DMS114 treated with DMSO at 0.1 percent for 48 hours (cell line): ENCODE data around the gene ADAMTSL1.

ENCODE experiments used
- DNase-seq: peaks from one replicate; lab custom pipeline; 2025; ENCODE audit not compliant: unreplicated experiment; lab: John Stamatoyannopoulos, UW

The ADAMTSL1 gene

DNA sequence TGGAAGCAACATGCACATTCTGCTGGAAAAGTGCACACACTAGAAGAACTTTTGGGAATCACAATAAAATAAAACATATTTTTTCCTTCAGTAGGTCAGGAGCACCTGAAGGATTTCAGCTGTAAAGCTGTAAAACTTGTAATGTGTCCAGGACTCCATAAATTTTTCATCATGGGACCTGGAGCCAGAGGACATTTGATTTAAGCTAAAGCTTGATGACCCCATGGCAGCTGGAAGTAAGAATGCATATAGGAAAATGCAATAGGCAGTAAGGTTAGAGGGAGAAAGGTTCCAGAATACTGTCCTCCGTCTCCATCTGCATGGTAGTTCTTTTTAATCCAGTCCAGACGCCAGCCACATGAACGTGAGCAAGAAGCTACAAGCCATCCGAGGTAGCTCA is 166.0 kb downstream of the ADAMTSL1 start:
- no peak for DNase-seq

DNA sequence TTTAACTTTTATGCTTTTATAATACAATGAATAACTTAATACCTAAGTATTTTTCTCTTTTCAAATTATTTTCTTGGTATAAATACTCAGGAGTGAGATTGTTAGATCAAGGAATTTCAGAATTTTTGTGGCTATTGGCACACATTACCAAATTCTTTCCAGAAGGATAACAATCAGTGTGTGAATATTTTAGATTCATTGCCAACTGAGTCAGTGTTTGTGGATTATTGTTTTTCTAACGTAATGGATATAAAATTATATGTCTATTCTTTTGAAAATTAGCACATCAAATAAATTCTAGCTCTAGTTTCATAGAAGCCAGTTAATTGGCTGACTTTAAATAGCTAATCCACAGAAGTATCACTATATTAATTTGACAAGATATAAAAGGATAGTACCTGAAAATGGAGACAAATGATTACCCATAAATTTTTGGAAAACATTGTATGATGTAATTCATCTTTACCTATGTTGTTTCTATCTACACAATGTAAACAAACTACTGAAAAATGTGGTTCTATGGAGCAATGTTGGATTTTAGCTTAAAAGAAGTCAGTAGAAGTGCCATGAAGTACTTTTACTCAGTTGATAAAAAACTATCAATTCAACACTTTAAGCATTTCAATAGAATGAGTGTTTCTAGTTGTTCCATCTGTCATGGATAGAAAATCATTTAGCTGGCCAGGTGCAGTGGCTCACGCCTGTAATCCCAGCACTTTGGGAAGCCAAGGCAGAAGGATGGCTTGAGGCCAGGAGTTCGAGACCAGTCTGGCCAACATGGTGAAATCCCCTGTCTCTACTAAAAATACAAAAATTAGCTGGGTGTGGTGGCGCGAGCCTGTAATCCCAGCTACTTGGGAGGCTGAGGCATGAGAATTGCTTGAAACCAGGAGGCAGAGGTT is 185.1 kb downstream of the ADAMTSL1 start:
- no peak for DNase-seq

DNA sequence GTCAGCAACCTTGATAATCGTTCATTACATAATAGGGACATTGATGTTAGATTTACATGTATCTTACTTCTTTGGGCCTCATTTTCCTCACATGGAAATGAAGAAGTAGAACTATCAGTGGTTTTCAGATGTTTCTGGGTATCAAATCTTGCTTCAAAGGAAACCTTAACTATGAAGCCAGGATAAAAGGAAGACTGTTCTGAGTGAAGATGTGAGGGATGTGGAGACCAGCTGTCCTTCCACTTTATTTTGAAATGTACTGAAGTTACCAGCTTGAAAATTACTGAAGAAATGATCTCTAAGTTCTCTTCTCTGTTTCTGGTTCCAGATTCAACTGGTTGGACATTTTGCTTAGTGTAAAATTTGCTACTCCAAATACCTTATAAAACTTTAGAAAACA is 186.0 kb downstream of the ADAMTSL1 start:
- DNase-seq: no peak

DNA sequence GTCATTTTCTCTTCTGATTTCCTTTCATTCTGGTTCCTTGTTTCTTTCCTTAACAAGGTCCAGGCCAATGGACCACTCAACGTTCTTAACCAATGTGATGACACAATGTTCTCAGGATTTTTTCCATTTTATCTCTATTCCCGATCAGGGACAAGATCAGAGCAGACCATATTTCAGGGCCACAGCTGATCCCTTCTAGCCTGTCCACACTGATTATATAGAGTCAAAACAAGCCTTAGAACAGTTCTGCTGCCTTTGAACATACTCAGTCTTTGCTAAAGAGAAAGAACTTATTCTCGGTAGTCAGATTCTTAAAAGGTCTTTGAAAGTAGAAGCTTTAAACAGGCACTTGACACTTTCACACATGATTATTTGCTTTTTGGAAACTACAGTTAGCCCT is 188.4 kb downstream of the ADAMTSL1 start:
- DNase-seq: no peak

DNA sequence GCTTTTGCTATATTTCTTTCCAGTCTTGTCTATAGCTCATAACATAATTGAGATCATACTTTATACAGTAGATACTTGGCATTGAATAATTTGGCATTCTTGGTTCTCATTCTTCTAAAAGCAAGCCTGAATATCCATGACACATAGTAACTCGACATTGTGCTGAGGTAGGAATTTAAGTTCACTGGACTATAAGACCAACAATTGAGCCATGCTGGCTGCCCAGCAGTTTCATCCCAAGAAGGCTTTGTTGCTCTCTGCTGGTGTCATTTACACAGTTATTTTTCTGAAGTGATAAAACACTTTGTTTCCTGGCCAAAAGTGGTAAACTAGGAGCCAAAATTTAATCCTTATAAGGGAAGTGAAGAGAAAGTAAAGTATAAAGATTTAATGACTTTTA is 192.0 kb downstream of the ADAMTSL1 start:
- no peak for DNase-seq

DNA sequence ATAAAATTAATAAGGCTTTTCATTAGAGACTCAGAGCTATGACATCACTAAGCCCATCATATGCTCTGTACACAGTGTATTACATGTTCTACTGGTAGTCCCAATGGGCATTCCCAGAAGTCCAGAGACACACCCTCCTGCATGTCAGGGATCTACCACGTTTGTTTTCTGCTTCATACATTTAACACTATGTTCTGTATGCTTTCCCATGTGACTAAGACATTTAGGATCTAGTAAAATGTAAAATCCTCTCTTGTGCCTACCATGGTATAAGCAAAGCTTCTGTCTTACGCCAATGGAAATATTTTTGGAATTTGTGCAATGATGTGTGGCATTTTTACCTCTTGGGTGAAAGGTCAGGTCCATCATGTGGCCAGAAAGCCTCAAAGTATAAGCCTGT is 192.4 kb downstream of the ADAMTSL1 start:
- DNase-seq: no peak

DNA sequence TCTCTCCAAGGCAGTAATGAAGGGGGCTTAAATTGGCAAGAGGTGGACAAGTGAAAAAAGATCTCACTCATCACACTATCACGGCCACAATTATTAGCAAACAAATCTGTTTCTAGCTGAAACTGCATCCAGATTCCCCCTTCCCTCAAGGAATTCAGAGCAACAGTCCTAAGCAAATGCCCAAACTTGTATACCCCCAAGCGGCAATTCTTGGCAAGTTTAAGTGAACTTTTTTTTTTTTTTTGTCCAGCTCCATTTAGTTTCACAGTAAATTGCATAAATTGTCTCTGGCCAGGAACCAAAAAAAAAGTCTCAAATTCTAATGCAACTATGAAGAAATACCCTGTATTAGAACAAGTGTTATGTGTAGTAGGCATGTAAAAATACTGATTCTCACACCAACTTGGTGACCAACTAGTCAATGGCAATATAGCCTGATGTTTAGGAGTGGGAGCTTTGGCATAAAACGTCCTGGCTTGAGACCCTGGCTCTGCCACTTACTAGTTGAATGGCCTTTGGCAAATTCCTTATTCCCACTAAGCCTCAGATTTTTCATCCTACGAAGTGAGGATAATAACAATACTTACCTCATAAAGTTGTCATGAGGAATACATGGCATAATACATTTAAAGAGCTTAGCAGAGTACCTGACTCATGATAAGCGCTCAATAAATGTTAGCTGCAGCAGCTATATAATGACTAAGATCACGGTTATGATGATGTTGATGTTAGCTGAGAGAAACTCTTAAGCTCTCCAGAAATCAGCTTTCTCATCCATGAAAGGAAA is 193.2 kb downstream of the ADAMTSL1 start:
- no peak for DNase-seq

DNA sequence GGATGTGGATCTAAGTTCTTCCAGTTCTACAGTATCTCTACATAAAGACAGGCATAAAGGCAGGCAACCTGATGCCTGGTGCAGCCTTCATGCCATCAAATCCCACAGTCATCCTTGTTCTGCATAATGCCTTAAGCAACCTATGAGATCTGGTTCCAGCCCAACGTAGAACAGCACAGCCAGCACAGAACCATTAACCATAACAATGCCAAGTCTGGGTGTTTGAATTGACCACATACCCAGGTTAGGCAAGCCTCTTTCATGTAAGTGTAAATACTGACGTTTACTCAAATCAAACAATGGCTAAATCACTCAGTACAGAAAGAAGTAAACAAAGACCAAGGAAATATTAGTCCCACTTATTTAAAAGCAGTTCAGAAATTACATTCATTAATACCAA is 195.0 kb downstream of the ADAMTSL1 start:
- DNase-seq: no peak

DNA sequence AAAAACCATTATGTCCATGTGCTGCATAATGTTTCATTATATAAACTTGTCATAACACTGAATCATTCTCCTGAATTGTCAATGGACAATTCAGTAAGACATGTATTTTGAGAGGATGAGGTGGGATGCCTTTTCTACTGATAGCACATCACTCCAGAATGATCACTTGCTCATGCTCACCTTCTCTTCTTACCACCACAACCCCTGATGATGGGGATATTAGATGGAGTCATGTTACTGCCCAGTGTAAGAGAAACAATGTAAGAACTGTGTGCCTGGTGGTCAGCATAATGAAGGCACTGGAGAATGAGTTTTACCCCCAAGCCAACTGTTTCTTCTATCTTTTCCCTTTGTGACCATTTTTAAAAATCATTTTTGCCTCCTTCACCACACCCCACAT is 198.8 kb downstream of the ADAMTSL1 start:
- no peak for DNase-seq

DNA sequence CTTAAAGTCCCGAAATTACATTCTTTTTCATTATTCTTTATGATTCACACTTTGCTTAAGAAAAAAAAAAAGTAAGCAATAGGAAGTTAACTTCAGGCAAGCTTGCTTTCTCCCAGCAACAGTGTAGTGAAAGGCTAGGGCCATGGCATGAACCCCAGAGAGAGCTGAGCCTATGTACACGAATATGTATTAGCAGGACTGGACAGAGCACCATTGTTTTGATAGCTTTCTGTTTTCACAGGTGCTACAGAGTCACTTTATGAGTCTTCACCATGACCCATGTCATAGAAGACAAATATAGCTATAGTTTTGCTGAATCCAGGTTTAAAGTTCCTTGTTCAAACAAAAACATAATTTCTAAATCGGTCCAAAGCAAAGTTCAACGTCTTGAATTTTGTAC is 199.2 kb downstream of the ADAMTSL1 start:
- no peak for DNase-seq

DNA sequence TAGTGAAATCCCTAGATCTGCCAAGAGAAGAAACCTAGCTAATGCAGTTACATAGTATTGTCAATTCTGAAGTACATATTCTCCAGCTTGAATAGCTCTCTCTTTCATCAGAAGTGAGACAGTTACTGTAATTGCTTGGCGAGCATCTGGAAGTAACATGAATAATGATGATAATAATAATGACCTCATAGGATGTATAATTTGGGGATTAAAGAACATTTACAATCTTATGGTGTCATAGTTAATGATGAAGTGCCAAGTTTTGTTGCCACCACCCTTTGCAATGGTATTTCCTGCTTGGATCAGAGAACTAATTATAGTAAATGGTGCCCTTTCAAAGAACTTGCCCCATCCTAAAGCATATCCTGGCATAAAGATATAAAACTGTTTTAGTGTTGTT is 201.4 kb downstream of the ADAMTSL1 start:
- DNase-seq: no peak

DNA sequence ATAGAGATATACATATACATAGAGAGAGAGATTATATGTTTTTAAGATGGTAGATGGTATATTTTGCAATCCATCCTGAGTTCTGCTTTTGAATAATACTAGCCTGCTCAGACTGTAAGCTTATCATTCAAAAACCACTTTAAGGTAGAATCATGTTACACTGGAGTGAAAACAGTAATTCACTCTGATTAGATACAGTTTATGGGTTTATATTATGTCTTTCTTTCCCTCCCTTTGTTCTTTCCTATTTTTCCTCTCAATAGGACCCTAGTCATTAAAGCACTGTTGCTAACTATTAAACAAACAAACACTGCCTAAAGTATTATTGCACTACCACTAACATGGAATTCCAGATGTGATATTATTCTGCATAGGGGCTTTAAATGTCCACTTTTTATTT is 202.0 kb downstream of the ADAMTSL1 start:
- DNase-seq: no peak

DNA sequence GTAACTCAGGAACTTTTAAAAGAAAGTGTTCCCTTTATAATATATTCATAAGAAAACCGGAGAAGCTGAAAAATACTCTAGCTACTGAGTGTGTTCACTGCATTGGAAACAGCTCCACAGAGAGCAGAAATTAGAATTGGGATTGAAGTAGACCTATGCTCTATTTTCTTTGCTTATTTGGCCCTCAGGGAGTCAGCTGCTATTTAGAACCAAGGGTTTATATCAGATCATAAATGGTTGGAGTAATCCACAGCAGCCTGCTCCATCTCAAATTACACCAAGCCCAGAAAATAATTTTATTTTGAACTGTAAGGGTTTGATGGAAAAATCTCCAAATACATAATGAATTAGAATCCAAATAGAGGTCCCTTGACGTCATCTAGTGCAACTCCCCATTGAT is 202.6 kb downstream of the ADAMTSL1 start:
- DNase-seq: no peak

DNA sequence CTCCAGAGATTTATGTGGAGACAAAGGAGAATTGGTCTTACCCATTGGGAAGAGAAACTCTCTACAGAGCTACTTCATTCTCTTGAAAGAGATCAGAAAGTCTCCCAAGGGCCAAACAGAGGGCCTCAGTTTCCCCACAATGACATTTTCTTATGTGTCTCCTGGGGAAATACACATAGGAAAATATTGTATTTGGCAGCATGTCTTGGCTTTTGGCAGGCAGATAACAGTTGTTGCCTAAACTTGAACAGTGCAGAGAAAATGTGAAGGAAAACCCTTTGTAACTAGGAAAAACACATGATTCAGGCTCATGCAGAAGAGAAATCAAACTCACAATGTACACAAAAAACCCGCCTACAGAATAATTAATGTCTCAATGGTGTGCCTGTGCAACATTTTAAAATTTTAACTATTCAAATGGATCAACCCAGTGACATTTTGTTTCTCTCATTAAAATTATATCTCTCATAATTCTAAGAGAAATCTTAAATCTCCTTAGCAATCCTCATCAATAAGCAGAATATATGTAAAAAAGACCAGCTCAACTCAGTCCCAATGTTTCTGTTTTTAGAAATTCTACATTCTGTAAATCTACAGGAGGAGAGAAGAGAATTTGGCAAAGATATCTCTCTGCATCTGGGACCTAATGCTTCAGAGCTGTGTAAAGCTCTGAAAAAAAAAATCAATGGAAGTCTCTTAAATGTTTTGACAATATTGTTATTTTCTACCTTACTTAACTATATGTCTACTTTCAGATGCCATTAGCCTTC is 205.1 kb downstream of the ADAMTSL1 start:
- no peak for DNase-seq

DNA sequence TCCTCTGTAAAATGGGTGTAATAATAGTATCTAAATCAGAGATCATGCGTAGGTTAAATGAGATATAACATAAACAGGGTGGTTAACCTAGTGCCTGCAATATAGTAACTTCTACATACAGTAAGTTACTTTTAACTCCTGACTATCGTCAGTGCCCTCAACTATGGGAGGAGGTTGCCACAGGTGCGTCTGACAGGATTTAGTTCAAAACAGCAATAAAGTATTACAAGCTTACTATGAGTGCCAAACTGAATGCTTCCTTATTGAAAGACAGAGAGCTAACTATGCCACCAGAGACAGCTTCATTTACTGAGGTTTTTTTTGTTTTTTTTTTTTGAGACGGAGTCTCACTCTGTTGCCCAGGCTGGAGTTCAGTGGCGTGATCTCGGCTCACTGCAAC is 209.0 kb downstream of the ADAMTSL1 start:
- no peak for DNase-seq

DNA sequence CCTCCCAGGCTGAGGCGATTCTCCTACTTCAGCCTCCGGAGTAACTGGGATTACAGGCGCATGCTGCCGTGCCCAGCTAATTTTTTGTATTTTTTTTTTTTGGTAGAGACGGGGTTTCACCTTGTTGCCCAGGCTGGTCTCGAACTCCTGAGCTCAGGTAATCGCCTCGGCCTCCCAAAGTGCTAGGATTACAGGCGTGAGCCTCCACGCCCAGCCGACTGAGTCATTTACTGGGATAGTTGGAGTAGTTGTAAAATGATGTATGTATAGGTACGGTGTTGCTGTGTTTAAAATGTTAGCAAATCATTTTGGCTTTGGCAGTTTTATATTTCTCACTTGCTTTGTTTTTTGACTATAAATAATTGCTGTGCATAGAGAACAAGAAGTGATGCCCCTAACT is 209.4 kb downstream of the ADAMTSL1 start:
- DNase-seq: no peak

DNA sequence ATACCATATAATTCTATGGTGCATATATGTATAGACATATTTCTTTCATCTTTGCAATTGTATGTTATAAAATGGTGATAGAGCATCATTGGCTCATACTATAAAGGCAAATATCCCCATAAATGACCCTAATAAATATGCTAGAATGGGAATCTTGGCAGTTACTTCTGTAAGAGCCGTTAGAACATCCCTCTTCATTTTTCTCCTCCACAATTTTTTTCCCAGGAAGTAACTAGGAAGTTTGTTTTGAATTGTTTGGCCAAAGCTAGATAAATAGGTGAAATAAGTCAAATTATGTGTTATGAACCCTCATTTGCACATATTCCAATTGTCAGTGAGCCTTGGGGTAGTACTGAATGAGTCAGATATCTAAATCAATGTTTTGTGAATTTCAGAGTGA is 209.9 kb downstream of the ADAMTSL1 start:
- DNase-seq: no peak

DNA sequence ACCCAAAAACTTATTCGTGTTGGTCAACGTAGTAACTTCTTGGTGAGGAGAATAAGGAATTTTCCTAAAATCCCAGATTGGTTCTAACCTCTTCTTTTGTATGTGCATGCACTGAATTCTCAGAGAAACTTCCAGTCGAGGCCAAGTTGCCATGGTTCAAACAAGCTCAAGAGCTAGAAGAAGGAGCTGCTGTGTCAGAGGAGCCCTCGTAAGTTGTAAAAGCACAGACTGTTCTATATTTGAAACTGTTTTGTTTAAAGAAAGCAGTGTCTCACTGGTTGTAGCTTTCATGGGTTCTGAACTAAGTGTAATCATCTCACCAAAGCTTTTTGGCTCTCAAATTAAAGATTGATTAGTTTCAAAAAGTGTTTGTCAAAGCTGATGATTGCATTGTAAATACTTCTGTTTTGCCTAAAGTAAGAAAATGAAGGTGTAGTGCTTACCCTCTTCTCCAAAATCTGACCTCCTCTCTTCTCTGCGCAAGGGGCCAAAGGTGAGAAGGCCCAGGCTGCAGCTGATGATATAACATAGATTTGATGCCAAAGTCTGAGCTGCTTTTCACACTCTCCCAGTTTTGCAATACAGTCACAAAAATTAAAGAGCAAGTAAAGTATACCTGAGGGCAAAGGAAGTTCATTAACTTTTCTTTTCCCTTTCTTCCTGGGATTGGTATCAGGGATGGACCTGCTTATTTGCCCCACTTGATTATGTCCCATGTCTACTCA is 210.8 kb downstream of the ADAMTSL1 start:
- no peak for DNase-seq

DNA sequence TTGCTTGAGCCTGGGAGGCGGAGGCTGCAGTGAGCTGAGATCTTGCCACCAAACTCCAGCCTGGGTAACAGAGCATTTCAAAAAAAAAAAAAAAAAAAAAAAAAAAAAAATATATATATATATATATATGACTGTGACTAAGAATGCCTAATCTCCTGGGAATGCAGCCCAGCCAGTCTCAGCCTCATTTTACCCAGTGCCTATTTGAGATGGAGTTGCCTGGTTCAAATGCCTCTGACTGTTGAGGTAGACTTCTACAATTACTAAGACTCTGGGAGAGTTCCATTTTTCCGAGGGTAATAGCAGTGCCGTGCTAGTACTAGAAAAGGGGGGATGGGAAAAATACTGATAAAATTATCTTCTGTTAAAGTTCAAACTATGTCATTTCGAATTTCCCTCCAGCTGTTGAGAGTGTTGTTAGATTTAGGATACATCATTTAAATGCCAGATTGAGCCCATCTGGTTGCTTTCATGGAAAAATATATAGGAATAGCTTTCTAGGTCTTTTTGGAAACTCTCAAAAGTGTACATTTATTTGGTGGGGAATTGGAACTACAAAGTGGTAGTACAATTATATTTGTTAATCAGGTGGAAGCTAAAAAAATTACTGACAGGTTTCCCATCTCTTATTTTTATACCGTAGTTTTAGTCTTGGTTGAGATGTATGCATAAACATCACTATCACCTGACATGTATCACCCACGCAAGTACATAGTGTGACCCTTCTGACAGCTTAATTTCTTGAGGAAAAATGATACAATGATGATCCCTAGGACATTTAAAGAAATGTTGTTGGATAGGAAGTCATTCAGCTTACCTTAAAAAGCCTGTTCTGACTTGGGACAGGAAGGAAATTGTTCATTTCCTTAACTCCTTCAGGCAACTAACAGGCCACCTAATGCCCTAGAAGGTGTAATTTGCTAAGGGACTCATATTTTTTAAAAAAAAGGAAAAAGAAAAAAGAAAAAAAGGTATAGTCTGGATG is 214.9 kb downstream of the ADAMTSL1 start:
- no peak for DNase-seq

DNA sequence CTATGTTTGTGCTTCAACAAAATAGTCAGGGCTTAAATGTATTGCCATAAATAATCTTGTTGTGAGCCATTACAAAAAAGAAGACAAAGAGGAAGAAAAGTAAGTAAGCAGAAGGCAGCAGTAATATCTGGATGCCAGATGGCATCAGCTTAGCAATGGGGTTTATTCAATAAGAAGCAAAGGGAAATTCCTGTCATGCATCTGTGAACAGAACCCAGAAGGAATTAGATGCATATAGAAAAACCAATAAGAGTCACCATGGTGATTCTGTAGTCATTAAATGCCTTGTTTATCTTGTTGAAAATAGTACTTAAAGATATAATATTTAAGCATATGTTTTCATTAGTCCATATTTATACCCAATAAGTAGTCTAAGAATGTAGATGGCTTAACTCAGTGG is 216.0 kb downstream of the ADAMTSL1 start:
- no peak for DNase-seq
